ENCODE data around the gene CD59.

CD59 gene

GRCh38 chr11:33766085-33766484 is 29.9 kb upstream of the CD59 start:
- peaks cover 63% of the 10 kb centered on the region for H3K36me3 ChIP-seq (ENCODE audit: insufficient read depth, low read length)
- no peaks in the 10 kb centered on the region for H3K9me3 ChIP-seq (ENCODE audit: low read length)
- TF ChIP-seq EZH2 (IDR thresholded peaks at IDR 0.05; ENCODE audit: borderline replicate concordance, low read length) (no peak), CTCF (IDR thresholded peaks at IDR 0.05; ENCODE audit: low read length) (no peak)

GRCh38 chr11:33761471-33761870 is 25.2 kb upstream of the CD59 start:
- H3K4me1 ChIP-seq (ENCODE audit: insufficient read depth, low read length, severe bottlenecking): no peaks in the 10 kb centered on the region
- peaks cover 71% of the 10 kb centered on the region for H3K36me3 ChIP-seq (ENCODE audit: insufficient read depth, low read length)
- H3K27me3 ChIP-seq (ENCODE audit: insufficient read depth, low read length): no peaks in the 10 kb centered on the region
- H4K20me1 ChIP-seq (ENCODE audit: insufficient read depth, low read length): no peaks in the 10 kb centered on the region
- no peaks in the 10 kb centered on the region for H3K79me2 ChIP-seq (ENCODE audit: insufficient read depth, low read length)
- no peak overlapping the region for H3K9ac ChIP-seq (ENCODE audit: low read length)
- H3K9me3 ChIP-seq (ENCODE audit: low read length): no peaks in the 10 kb centered on the region; the same call in 1 of the 2 replicates
- H3K9me2 ChIP-seq (ENCODE audit: low read depth, low read length): no peaks in the 10 kb centered on the region
- no peak overlapping the region for H3K4me2 ChIP-seq (ENCODE audit: low read length)
- no peak overlapping the region for H2AFZ ChIP-seq (ENCODE audit: low read length)
- no peaks in the 10 kb centered on the region for H3F3A ChIP-seq (ENCODE audit: insufficient read depth, low read length)
- no peak for TF ChIP-seq EZH2 (IDR thresholded peaks at IDR 0.05; ENCODE audit: borderline replicate concordance, low read length)
- TF ChIP-seq CTCF (IDR thresholded peaks at IDR 0.05; ENCODE audit: low read length): no peak
- H3K4me3 ChIP-seq (ENCODE audit: low read depth, low read length, poor library complexity, severe bottlenecking): no peak overlapping the region
- H3K27ac ChIP-seq (ENCODE audit: low read depth, low read length, poor library complexity, severe bottlenecking): no peak overlapping the region

More at GRCh38 chr11:33766085-33766484, 29.9 kb upstream of the CD59 start:
- Histone ChIP-seq H2AFZ (ENCODE audit: low read length) (no peak overlapping the region), H3K4me3 (ENCODE audit: low read depth, low read length, poor library complexity, severe bottlenecking) (no peak overlapping the region), H3K4me1 (ENCODE audit: insufficient read depth, low read length, severe bottlenecking) (no peaks in the 10 kb centered on the region), H3K27me3 (ENCODE audit: insufficient read depth, low read length) (no peaks in the 10 kb centered on the region), H3K4me2 (ENCODE audit: low read length) (no peak overlapping the region), H3K9ac (ENCODE audit: low read length) (no peak overlapping the region), H3K79me2 (ENCODE audit: insufficient read depth, low read length) (no peaks in the 10 kb centered on the region), H3F3A (ENCODE audit: insufficient read depth, low read length) (no peaks in the 10 kb centered on the region), H3K9me2 (ENCODE audit: low read depth, low read length) (no peaks in the 10 kb centered on the region), H4K20me1 (ENCODE audit: insufficient read depth, low read length) (no peaks in the 10 kb centered on the region), H3K27ac (ENCODE audit: low read depth, low read length, poor library complexity, severe bottlenecking) (no peak overlapping the region)

- no peak overlapping the region for H3K9ac ChIP-seq (ENCODE audit: low read length)
- H3K27me3 ChIP-seq (ENCODE audit: insufficient read depth, low read length): no peaks in the 10 kb centered on the region
- no peak overlapping the region for H3K27ac ChIP-seq (ENCODE audit: low read depth, low read length, poor library complexity, severe bottlenecking)
- H2AFZ ChIP-seq (ENCODE audit: low read length): no peak overlapping the region
- no peaks in the 10 kb centered on the region for H4K20me1 ChIP-seq (ENCODE audit: insufficient read depth, low read length)
- H3K4me1 ChIP-seq (ENCODE audit: insufficient read depth, low read length, severe bottlenecking): no peaks in the 10 kb centered on the region
- peaks cover 44% of the 10 kb centered on the region for H3K36me3 ChIP-seq (ENCODE audit: insufficient read depth, low read length)
- H3K9me2 ChIP-seq (ENCODE audit: low read depth, low read length): no peaks in the 10 kb centered on the region
- no peak overlapping the region for H3K4me3 ChIP-seq (ENCODE audit: low read depth, low read length, poor library complexity, severe bottlenecking)
- no peaks in the 10 kb centered on the region for H3K9me3 ChIP-seq (ENCODE audit: low read length)
- H3K79me2 ChIP-seq (ENCODE audit: insufficient read depth, low read length): no peaks in the 10 kb centered on the region
- no peak overlapping the region for H3K4me2 ChIP-seq (ENCODE audit: low read length)
- TF ChIP-seq CTCF (IDR thresholded peaks at IDR 0.05; ENCODE audit: low read length): no peak
- no peak for TF ChIP-seq EZH2 (IDR thresholded peaks at IDR 0.05; ENCODE audit: borderline replicate concordance, low read length)
- H3F3A ChIP-seq (ENCODE audit: insufficient read depth, low read length): no peaks in the 10 kb centered on the region
Measured at GRCh38 chr11:33753304-33753967, 17.2 kb upstream of the CD59 start.
